ENCODE measurements around the gene PCDHGC4. TPM values are rescaled to one million over a fixed set of nuclear protein-coding genes. Genes with fewer than 3 reads are reported as not detected.
A peak's percentile ranks its signal among the peaks of the same experiment; 100 is the strongest.

PCDHGC4 gene
- total and polyA plus RNA-seq, 2 of the 13 experiments (the other 11 are each of a cell fraction or from before 2014, with no cell fraction given): 0.07 TPM; not detected in 1

GRCh38 chr5:141521244-141521781 is 36.5 kb downstream of the PCDHGC4 start (continued):
- TF ChIP-seq ARID5B (CRISPR knock-in tag; IDR thresholded peaks at IDR 0.05) (peak; percentile 51; the same call in 1 of the 2 replicates), SRSF4 (IDR thresholded peaks at IDR 0.05; ENCODE audit: low read depth, low read length, poor library complexity, severe bottlenecking) (no peak), ZNF337 (CRISPR knock-in tag; IDR thresholded peaks at IDR 0.05; ENCODE audit: borderline replicate concordance, low read depth) (no peak), STAG1 (CRISPR knock-in tag; IDR thresholded peaks at IDR 0.05) (no peak), PLRG1 (conservative IDR thresholded peaks at IDR 0.05) (no peak), HOXA5 (CRISPR knock-in tag; IDR thresholded peaks at IDR 0.05) (no peak), ZNF557 (CRISPR knock-in tag; IDR thresholded peaks at IDR 0.05) (no peak), NCOA5 (CRISPR knock-in tag; IDR thresholded peaks at IDR 0.05) (no peak), ZNF121 (CRISPR knock-in tag; IDR thresholded peaks at IDR 0.05) (no peak), ZNF691 (CRISPR knock-in tag; IDR thresholded peaks at IDR 0.05; ENCODE audit: borderline replicate concordance, low read depth) (no peak), NFAT5 (CRISPR knock-in tag; IDR thresholded peaks at IDR 0.05) (no peak), ARID3A (IDR thresholded peaks at IDR 0.05; ENCODE audit: low read depth, low read length) (no peak), ZNF773 (CRISPR knock-in tag; IDR thresholded peaks at IDR 0.05; ENCODE audit: borderline replicate concordance) (no peak), ATRX (CRISPR knock-in tag; IDR thresholded peaks at IDR 0.05; ENCODE audit: borderline replicate concordance) (no peak), EP300 (IDR thresholded peaks at IDR 0.05; ENCODE audit: low read depth in 2 of 2, low read length in 2 of 2) (peak in 1 of 2 experiments; percentile 58; a peak in 1 of 4 replicates), EP300 (CRISPR knock-in tag; IDR thresholded peaks at IDR 0.05; ENCODE audit: borderline replicate concordance) (peak; percentile 55; the same call in 1 of the 2 replicates), SOX13 (IDR thresholded peaks at IDR 0.05) (0 out of 2 replicates have a peak, but pooled peaks have one; percentile 53), SOX13 (CRISPR knock-in tag; conservative IDR thresholded peaks at IDR 0.05 in 1 of 2, IDR thresholded peaks at IDR 0.05 in 1 of 2) (peak in 1 of 2 experiments; percentile 87; a peak in 2 of 4 replicates)

Data from HepG2 (cell line).